Measurements from ENCODE around the gene ARHGAP6. TPM values are rescaled to one million over a fixed set of nuclear protein-coding genes. Genes with fewer than 3 reads are reported as not detected.

Gene ARHGAP6
- total and polyA plus RNA-seq, 2 experiments from 2014 or later: 0.08 to 0.54 TPM

DNA sequence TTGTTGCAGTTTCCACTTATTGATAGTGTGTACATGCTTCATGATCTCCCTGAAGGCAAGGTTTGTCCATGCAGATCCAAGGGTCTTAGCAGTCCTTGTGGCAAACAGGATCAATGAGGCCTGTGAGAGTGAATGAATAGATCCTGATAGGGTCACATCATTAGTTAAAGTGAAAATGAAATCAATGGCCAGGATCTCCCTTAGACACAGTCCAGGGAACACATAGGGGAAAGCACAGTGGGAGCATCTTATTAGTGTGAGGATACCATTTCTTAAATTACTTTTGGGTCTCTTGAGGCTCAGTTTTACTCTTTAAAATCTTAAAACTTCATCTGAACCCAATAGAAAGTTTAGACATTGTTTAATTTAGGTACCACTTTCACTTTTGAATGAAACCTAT, 59.3 kb downstream of the ARHGAP6 start:
- Histone ChIP-seq H4K20me1 (ENCODE audit: insufficient read depth) (no peaks in the 10 kb centered on the region), H3K9me2 (ENCODE audit: insufficient read depth) (no peaks in the 10 kb centered on the region), H3K27me3 (replicated peaks; ENCODE audit: insufficient read depth) (no peaks in the 10 kb centered on the region), H3K4me3 (no peak overlapping the region), H3K36me3 (ENCODE audit: low read depth) (no peaks in the 10 kb centered on the region), H3K4me1 (ENCODE audit: insufficient read depth) (no peaks in the 10 kb centered on the region), H3F3A (ENCODE audit: insufficient read depth) (no peaks in the 10 kb centered on the region), H3K9me3 (ENCODE audit: low read depth) (no peaks in the 10 kb centered on the region), H2AFZ (no peak overlapping the region), H3K79me2 (ENCODE audit: insufficient read depth) (no peaks in the 10 kb centered on the region), H3K27ac (no peak overlapping the region), H3K9ac (no peak overlapping the region), H3K4me2 (ENCODE audit: unreplicated experiment) (no peak overlapping the region)
- TF ChIP-seq EZH2phosphoT487 (IDR thresholded peaks at IDR 0.05; ENCODE audit: insufficient read depth, low read depth): no peak
- no peak for TF ChIP-seq EZH2 (IDR thresholded peaks at IDR 0.05; ENCODE audit: insufficient read depth, poor library complexity, severe bottlenecking)
- in situ Hi-C loops (cut with MboI): no loop called here
- no peak for DNase-seq

DNA sequence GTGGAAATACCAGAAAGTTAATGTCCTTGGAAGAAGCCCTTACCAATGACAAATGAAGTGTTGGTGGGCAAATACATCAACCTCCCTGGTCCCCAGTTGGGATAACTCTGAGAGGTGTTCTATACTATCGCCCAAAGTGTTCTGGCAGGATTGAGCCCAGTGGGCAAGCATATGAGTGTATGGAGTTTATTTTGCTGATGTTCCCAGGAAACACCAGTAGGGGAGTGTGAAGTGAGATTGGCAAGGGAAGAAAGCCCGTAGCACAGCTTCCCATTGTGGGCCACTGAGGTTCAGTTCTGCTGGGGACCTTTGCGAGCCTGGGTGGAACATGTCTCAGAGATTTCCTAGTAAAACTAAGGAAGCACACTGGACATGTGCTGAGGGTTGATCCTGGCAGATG, 65.1 kb downstream of the ARHGAP6 start:
- no peaks in the 10 kb centered on the region for H3K36me3 ChIP-seq (ENCODE audit: low read depth)
- WGBS, 2 experiments (ENCODE audit: low coverage in 1 of 2, low lambda C conversion rate in 2 of 2, missing lambda C conversion rate in 2 of 2): 84 to 86% methylated on average over 3 of the region's 3 CpGs
- no peaks in the 10 kb centered on the region for H3K4me1 ChIP-seq (ENCODE audit: insufficient read depth)
- in situ Hi-C loops (cut with MboI): no loop called here
- TF ChIP-seq EZH2phosphoT487 (IDR thresholded peaks at IDR 0.05; ENCODE audit: insufficient read depth, low read depth) (no peak), EZH2 (IDR thresholded peaks at IDR 0.05; ENCODE audit: insufficient read depth, poor library complexity, severe bottlenecking) (no peak)
- no peak overlapping the region for H3K4me3 ChIP-seq
- no peak overlapping the region for H3K27ac ChIP-seq
- H3K9me2 ChIP-seq (ENCODE audit: insufficient read depth): no peaks in the 10 kb centered on the region
- H3K79me2 ChIP-seq (ENCODE audit: insufficient read depth): no peaks in the 10 kb centered on the region
- no peaks in the 10 kb centered on the region for H3K27me3 ChIP-seq (replicated peaks; ENCODE audit: insufficient read depth)
- DNase-seq: no peak
- no peaks in the 10 kb centered on the region for H3K9me3 ChIP-seq (ENCODE audit: low read depth)
- H3K4me2 ChIP-seq (ENCODE audit: unreplicated experiment): no peak overlapping the region
- no peaks in the 10 kb centered on the region for H4K20me1 ChIP-seq (ENCODE audit: insufficient read depth)
- H3F3A ChIP-seq (ENCODE audit: insufficient read depth): no peaks in the 10 kb centered on the region
- no peak overlapping the region for H3K9ac ChIP-seq
- H2AFZ ChIP-seq: no peak overlapping the region

DNA sequence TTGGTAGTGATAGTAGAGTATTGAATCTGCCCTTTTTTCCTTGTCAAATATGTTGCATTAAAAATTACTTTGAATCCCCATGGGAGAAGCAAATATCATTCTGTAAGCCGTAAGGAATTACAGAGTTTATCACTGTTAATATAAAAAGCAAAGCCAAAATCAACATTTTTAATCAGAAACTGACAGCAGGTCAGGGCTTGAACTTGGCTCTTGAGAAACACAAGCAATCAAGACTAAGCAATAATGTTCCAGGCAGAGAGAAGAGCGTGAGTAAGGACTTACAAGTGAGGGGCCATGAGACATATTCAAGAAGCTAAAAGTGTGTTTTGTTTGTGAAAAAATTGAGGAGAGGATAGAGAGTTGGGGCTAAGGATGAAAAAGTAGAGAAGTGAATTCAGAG, 68.2 kb downstream of the ARHGAP6 start:
- in situ Hi-C loops (cut with MboI): no loop called here
- Histone ChIP-seq H3K4me3 (no peak overlapping the region), H3K27me3 (replicated peaks; ENCODE audit: insufficient read depth) (no peaks in the 10 kb centered on the region), H3K27ac (no peak overlapping the region), H4K20me1 (ENCODE audit: insufficient read depth) (no peaks in the 10 kb centered on the region), H3K4me1 (ENCODE audit: insufficient read depth) (no peaks in the 10 kb centered on the region), H3K36me3 (ENCODE audit: low read depth) (no peaks in the 10 kb centered on the region), H3K9me2 (ENCODE audit: insufficient read depth) (no peaks in the 10 kb centered on the region), H3K9ac (no peak overlapping the region), H3K4me2 (ENCODE audit: unreplicated experiment) (no peak overlapping the region), H2AFZ (no peak overlapping the region), H3K79me2 (ENCODE audit: insufficient read depth) (no peaks in the 10 kb centered on the region), H3F3A (ENCODE audit: insufficient read depth) (no peaks in the 10 kb centered on the region), H3K9me3 (ENCODE audit: low read depth) (no peaks in the 10 kb centered on the region)
- TF ChIP-seq EZH2phosphoT487 (IDR thresholded peaks at IDR 0.05; ENCODE audit: insufficient read depth, low read depth): no peak
- TF ChIP-seq EZH2 (IDR thresholded peaks at IDR 0.05; ENCODE audit: insufficient read depth, poor library complexity, severe bottlenecking): no peak
- no peak for DNase-seq
- 37 to 61% methylated on average over 2 of the region's 2 CpGs for WGBS, 2 experiments (ENCODE audit: low coverage in 1 of 2, low lambda C conversion rate in 2 of 2, missing lambda C conversion rate in 2 of 2)

DNA sequence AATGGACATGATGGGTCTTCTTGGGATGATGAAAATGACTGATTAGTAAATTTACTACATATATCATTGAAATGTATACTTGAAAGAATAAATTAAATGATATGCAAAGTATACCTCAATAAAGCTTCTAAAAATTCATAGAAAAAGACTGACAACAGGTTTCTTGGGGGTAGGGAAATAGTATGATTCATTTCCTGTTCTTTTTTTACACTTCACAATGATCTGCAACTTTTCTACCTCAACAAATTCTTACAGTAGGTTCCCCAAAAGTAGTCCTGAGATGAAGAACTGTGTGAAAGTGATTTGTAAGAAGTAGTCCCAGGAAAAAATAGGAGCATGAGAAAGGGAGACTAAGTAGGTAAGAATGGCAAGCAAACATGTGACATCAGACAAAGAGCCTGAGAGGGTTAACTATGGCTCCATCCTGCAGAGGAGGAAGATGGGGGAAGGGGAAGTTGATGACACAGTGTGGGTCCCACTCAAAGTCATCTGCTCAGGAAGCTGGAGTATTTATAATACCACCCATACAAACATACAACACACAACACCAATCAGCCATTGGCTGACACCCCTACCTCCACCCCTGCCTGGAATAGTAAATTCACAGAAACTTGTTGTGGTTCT, 73.9 kb downstream of the ARHGAP6 start:
- DNase-seq: no peak
- Histone ChIP-seq H3K79me2 (ENCODE audit: insufficient read depth) (no peaks in the 10 kb centered on the region), H3K4me1 (ENCODE audit: insufficient read depth) (no peaks in the 10 kb centered on the region), H3K27ac (no peak overlapping the region), H3K9me2 (ENCODE audit: insufficient read depth) (no peaks in the 10 kb centered on the region), H4K20me1 (ENCODE audit: insufficient read depth) (no peaks in the 10 kb centered on the region), H3K9ac (no peak overlapping the region), H3K9me3 (ENCODE audit: low read depth) (no peaks in the 10 kb centered on the region), H3K4me2 (ENCODE audit: unreplicated experiment) (no peak overlapping the region), H3F3A (ENCODE audit: insufficient read depth) (no peaks in the 10 kb centered on the region), H2AFZ (no peak overlapping the region), H3K36me3 (ENCODE audit: low read depth) (no peaks in the 10 kb centered on the region), H3K4me3 (no peak overlapping the region), H3K27me3 (replicated peaks; ENCODE audit: insufficient read depth) (no peaks in the 10 kb centered on the region)
- no peak for TF ChIP-seq EZH2phosphoT487 (IDR thresholded peaks at IDR 0.05; ENCODE audit: insufficient read depth, low read depth)
- in situ Hi-C loops (cut with MboI): no loop called here

DNA sequence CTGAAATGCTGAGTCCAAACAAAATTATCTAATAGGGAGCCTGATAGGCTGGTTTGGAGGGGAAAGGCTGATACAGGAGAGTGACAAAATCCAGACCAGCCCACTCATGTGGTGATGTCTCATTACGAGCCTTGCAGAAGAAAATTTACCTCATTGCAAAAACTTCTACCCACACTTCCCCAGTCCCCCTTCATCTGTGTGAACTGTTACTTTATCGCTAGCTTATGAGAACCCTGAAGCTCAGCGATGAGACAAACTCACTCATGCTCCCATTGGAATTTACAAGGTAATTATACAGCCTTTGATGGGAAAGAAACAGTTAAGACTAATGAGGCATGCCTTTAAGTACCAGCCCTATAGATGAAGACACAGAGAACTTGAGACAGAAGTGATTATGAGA, 76.1 kb downstream of the ARHGAP6 start:
- no peaks in the 10 kb centered on the region for H3K4me1 ChIP-seq (ENCODE audit: insufficient read depth)
- H3K4me2 ChIP-seq (ENCODE audit: unreplicated experiment): no peak overlapping the region
- in situ Hi-C loops (cut with MboI): no loop called here
- no peaks in the 10 kb centered on the region for H3K36me3 ChIP-seq (ENCODE audit: low read depth)
- H3K9ac ChIP-seq: no peak overlapping the region
- no peaks in the 10 kb centered on the region for H4K20me1 ChIP-seq (ENCODE audit: insufficient read depth)
- H3K4me3 ChIP-seq: no peak overlapping the region
- TF ChIP-seq EZH2 (IDR thresholded peaks at IDR 0.05; ENCODE audit: insufficient read depth, poor library complexity, severe bottlenecking) (no peak), EZH2phosphoT487 (IDR thresholded peaks at IDR 0.05; ENCODE audit: insufficient read depth, low read depth) (no peak)
- H3K27me3 ChIP-seq (replicated peaks; ENCODE audit: insufficient read depth): no peaks in the 10 kb centered on the region
- H3K79me2 ChIP-seq (ENCODE audit: insufficient read depth): no peaks in the 10 kb centered on the region
- H3K9me3 ChIP-seq (ENCODE audit: low read depth): no peaks in the 10 kb centered on the region
- no peaks in the 10 kb centered on the region for H3F3A ChIP-seq (ENCODE audit: insufficient read depth)
- H3K9me2 ChIP-seq (ENCODE audit: insufficient read depth): no peaks in the 10 kb centered on the region
- DNase-seq: no peak
- H2AFZ ChIP-seq: no peak overlapping the region
- H3K27ac ChIP-seq: no peak overlapping the region
- 81% methylated on average over 3 of the region's 3 CpGs for WGBS, 2 experiments (ENCODE audit: low coverage in 1 of 2, low lambda C conversion rate in 2 of 2, missing lambda C conversion rate in 2 of 2)

Measured in GM23248 (cell line).